ENCODE measurements around the gene MAP2K6. TPM values are rescaled to one million over a fixed set of nuclear protein-coding genes. Genes with fewer than 3 reads are reported as not detected.

The MAP2K6 gene
- total and polyA plus RNA-seq, 10 of the 15 experiments (the other 5 are each of a cell fraction or from before 2014, with no cell fraction given), result 15.6 to 70.3 (median 22.9) TPM

GRCh38 chr17:69367298-69367697 lies 47.2 kb upstream of the MAP2K6 start:
- no peak for TF ChIP-seq ZNF207 (IDR thresholded peaks at IDR 0.05; ENCODE audit: borderline replicate concordance)
- TF ChIP-seq RUNX3 (IDR thresholded peaks at IDR 0.05; ENCODE audit: low read length), result peak; percentile 50
- no peak for TF ChIP-seq ZNF24 (IDR thresholded peaks at IDR 0.05)
- TF ChIP-seq ZNF622 (IDR thresholded peaks at IDR 0.05), result no peak
- no peaks in the 10 kb centered on the region for H3K79me2 ChIP-seq (ENCODE audit: control insufficient read depth, insufficient read depth, low read length)
- ChIA-PET CTCF (interaction anchor here (1.2 kb wide), 2 partner anchors 23 to 28 kb away, joined by 3 read pairs; no protein-coding TSS in a partner anchor), POLR2A (no interaction called here), RAD21 (ENCODE audit: unreplicated experiment) (no interaction called here), SMC1A (ENCODE audit: uncharacterized antibody, unreplicated experiment) (interaction anchor here (1.1 kb wide), 1 partner anchor 591 kb away, joined by 3 read pairs; no protein-coding TSS in a partner anchor)
- peaks cover 7% of the 10 kb centered on the region; the same call in 1 of the 2 replicates for H3K4me1 ChIP-seq (ENCODE audit: control insufficient read depth, insufficient read depth, low read length)
- H3K27me3 ChIP-seq (replicated peaks in 1 of 2; ENCODE audit: control insufficient read depth in 2 of 2, insufficient read depth in 2 of 2, low read length in 1 of 2), result no peaks in the 10 kb centered on the region
- H3K4me2 ChIP-seq (ENCODE audit: control insufficient read depth, insufficient read depth), result peak overlapping the region; percentile 27; the same call in 1 of the 2 replicates
- no TSS peak for BruUV-seq (replicated peaks)
- WGBS (ENCODE audit: insufficient coverage, insufficient replicate concordance, low lambda C conversion rate, missing lambda C conversion rate), result 0% methylated on average over 3 of the region's 3 CpGs
- FAIRE-seq, result peak; percentile 73
- H3K27ac ChIP-seq (ENCODE audit: control insufficient read depth, insufficient read depth), result no peak overlapping the region; the same call in 1 of the 2 replicates
- in situ Hi-C loops (cut with MboI) (no loop called here), intact Hi-C loops (cut with micrococcal nuclease; ENCODE audit: unreplicated experiment) (no loop called here)
- H3K9ac ChIP-seq (ENCODE audit: control insufficient read depth, insufficient read depth, low read length), result no peak overlapping the region
- no peak overlapping the region for H2AFZ ChIP-seq (ENCODE audit: control insufficient read depth, low read depth, low read length)
- peak; percentile 15 for DNase-seq (ENCODE audit: low read depth, low spot score)
- no peak overlapping the region for H3K4me3 ChIP-seq
- ATAC-seq, result peak; percentile 65
- no peaks in the 10 kb centered on the region for H4K20me1 ChIP-seq (ENCODE audit: control insufficient read depth, insufficient read depth)
- H3K9me3 ChIP-seq (replicated peaks; ENCODE audit: control insufficient read depth, insufficient read depth, low read length), result no peaks in the 10 kb centered on the region
- no peaks in the 10 kb centered on the region for H3K36me3 ChIP-seq (ENCODE audit: control insufficient read depth in 2 of 2, insufficient read depth in 2 of 2, low read length in 1 of 2)

- Histone ChIP-seq H4K20me1 (ENCODE audit: control insufficient read depth, insufficient read depth) (no peaks in the 10 kb centered on the region), H3K27ac (ENCODE audit: control insufficient read depth, insufficient read depth) (no peak overlapping the region), H3K4me1 (ENCODE audit: control insufficient read depth, insufficient read depth, low read length) (no peaks in the 10 kb centered on the region), H3K79me2 (ENCODE audit: control insufficient read depth, insufficient read depth, low read length) (no peaks in the 10 kb centered on the region), H2AFZ (ENCODE audit: control insufficient read depth, low read depth, low read length) (no peak overlapping the region), H3K9me3 (replicated peaks; ENCODE audit: control insufficient read depth, insufficient read depth, low read length) (no peaks in the 10 kb centered on the region), H3K9ac (ENCODE audit: control insufficient read depth, insufficient read depth, low read length) (no peak overlapping the region), H3K4me3 (no peak overlapping the region), H3K4me2 (ENCODE audit: control insufficient read depth, insufficient read depth) (no peak overlapping the region), H3K27me3 (replicated peaks in 1 of 2; ENCODE audit: control insufficient read depth in 2 of 2, insufficient read depth in 2 of 2, low read length in 1 of 2) (no peaks in the 10 kb centered on the region), H3K36me3 (ENCODE audit: control insufficient read depth in 2 of 2, insufficient read depth in 2 of 2, low read length in 1 of 2) (no peaks in the 10 kb centered on the region)
- no peak for FAIRE-seq
- no peak for ATAC-seq
- in situ Hi-C loops (cut with MboI) (no loop called here), intact Hi-C loops (cut with micrococcal nuclease; ENCODE audit: unreplicated experiment) (no loop called here)
- no TSS peak for BruUV-seq (replicated peaks)
- RAD21 ChIA-PET (ENCODE audit: unreplicated experiment), result no interaction called here
- POLR2A ChIA-PET, result no interaction called here
- SMC1A ChIA-PET (ENCODE audit: uncharacterized antibody, unreplicated experiment), result no interaction called here
- TF ChIP-seq PML (IDR thresholded peaks at IDR 0.05; ENCODE audit: low read length) (no peak), NR2C2 (IDR thresholded peaks at IDR 0.05; ENCODE audit: borderline replicate concordance, control insufficient read depth, insufficient read length, low read depth) (no peak), NR2F1 (conservative IDR thresholded peaks at IDR 0.05) (no peak), ZBTB11 (CRISPR knock-in tag; IDR thresholded peaks at IDR 0.05) (no peak), NFIC (IDR thresholded peaks at IDR 0.05; ENCODE audit: low read depth, low read length) (no peak), CREB1 (IDR thresholded peaks at IDR 0.05; ENCODE audit: low read depth) (no peak), SP1 (IDR thresholded peaks at IDR 0.05; ENCODE audit: low read depth, low read length) (no peak), CTCF (IDR thresholded peaks at IDR 0.05 in 2 of 3, conservative IDR thresholded peaks at IDR 0.05 in 1 of 3; ENCODE audit: control insufficient read depth in 2 of 3, extremely low read depth in 1 of 3, insufficient read depth in 1 of 3, low read depth in 3 of 3, low read length in 3 of 3) (no peak)
- CTCF ChIA-PET, result no interaction called here
- WGBS (ENCODE audit: insufficient coverage, insufficient replicate concordance, low lambda C conversion rate, missing lambda C conversion rate), result 50% methylated on average over 2 of the region's 2 CpGs
- DNase-seq (ENCODE audit: low read depth, low spot score), result no peak
These were observed 41.4 kb upstream of the MAP2K6 start for GRCh38 chr17:69373069-69373468.
